IMR-90 (cell line): ENCODE data around the gene DIAPH1. TPM values are rescaled to one million over a fixed set of nuclear protein-coding genes. Genes with fewer than 3 reads are reported as not detected.

ENCODE experiments used
- ATAC-seq: fragments of 200-7000 bp; cut with Tn5 transposase; 2 replicates; pipeline ENCODE4 v1.9.1; 2020; ENCODE audit warnings: low read depth, mild to moderate bottlenecking, moderate library complexity
- BruUV-seq: library from RNA; stranded (reverse); fragments of 400-500 nt; replicated peaks from 2 replicates; lab custom pipeline; 2021; lab: Mats Ljungman, UMichigan
- CTCF ChIA-PET: fragments of 300-600 bp; formaldehyde crosslinking; extraction: SDS; loops from one replicate; lab custom pipeline; 2021; ENCODE audit warnings: antibody characterized with exemption; lab: Yijun Ruan, JAX
- POLR2A ChIA-PET: fragments of 300-600 bp; sonication (Branson Sonifier 250); formaldehyde crosslinking; loops from one replicate; lab custom pipeline; 2022; ENCODE audit warnings: antibody characterized with exemption; ENCODE audit not compliant: unreplicated experiment; lab: Charles Lee
- DNase-seq: peaks from one replicate; pipeline ENCODE4 v3.0.0; 2013
- H2AFZ ChIP-seq: replicated peaks from 2 replicates; pipeline ENCODE3; 2013; ENCODE audit warnings: low read length, mild to moderate bottlenecking; ENCODE audit not compliant: poor library complexity
- H2AK5ac ChIP-seq: 2 replicates; pipeline ENCODE4 v1.6.1; 2013; ENCODE audit warnings: low read depth, low read length, inconsistent platforms
- H2AK9ac ChIP-seq: replicated peaks from 2 replicates; pipeline ENCODE3; 2013; ENCODE audit warnings: mild to moderate bottlenecking, low read depth, low read length, moderate library complexity; ENCODE audit not compliant: poor library complexity
- H2BK120ac ChIP-seq: 2 replicates; pipeline ENCODE4 v1.6.1; 2013; ENCODE audit warnings: low read depth, low read length, inconsistent platforms
- H2BK15ac ChIP-seq: 3 replicates; pipeline ENCODE4 v1.6.1; 2013; ENCODE audit warnings: low read depth, low read length, inconsistent platforms
- H2BK20ac ChIP-seq: 2 replicates; pipeline ENCODE4 v1.6.1; 2013; ENCODE audit warnings: low read depth, mild to moderate bottlenecking, inconsistent platforms, low read length, moderate library complexity
- H2BK5ac ChIP-seq: 2 replicates; pipeline ENCODE4 v1.6.1; 2013; ENCODE audit warnings: mild to moderate bottlenecking, low read depth, low read length, inconsistent platforms; ENCODE audit not compliant: poor library complexity, severe bottlenecking
- H3K14ac ChIP-seq: replicated peaks from 2 replicates; pipeline ENCODE4 v1.6.1; 2013; ENCODE audit warnings: low read depth, low read length, inconsistent platforms
- H3K18ac ChIP-seq: 2 replicates; pipeline ENCODE4 v1.6.1; 2013; ENCODE audit warnings: low read depth, low read length, control low read depth
- H3K23ac ChIP-seq: 2 replicates; pipeline ENCODE4 v1.6.1; 2013; ENCODE audit warnings: low read depth, low read length, inconsistent platforms
- H3K27ac ChIP-seq: 2 replicates; pipeline ENCODE4 v1.5.1; 2013; ENCODE audit warnings: mild to moderate bottlenecking, control low read depth, low read length; ENCODE audit not compliant: insufficient read depth
- H3K27me3 ChIP-seq: 2 replicates; pipeline ENCODE4 v1.6.1; 2013; ENCODE audit warnings: low read length; ENCODE audit not compliant: control insufficient read depth, insufficient read depth
- H3K36me3 ChIP-seq: 2 replicates; pipeline ENCODE4 v1.6.1; 2013; ENCODE audit warnings: low read length, mixed read lengths; ENCODE audit not compliant: control insufficient read depth, insufficient read depth
- H3K4ac ChIP-seq: 2 replicates; pipeline ENCODE4 v1.6.1; 2013; ENCODE audit warnings: low read depth, low read length, inconsistent platforms
- H3K4me1 ChIP-seq: 2 replicates; pipeline ENCODE4 v1.6.1; 2013; ENCODE audit warnings: low read length, mixed read lengths; ENCODE audit not compliant: control insufficient read depth, insufficient read depth
- H3K4me2 ChIP-seq: 2 replicates; pipeline ENCODE4 v1.6.1; 2013; ENCODE audit warnings: low read depth, mild to moderate bottlenecking, control low read depth, low read length, moderate library complexity
- H3K4me3 ChIP-seq: 2 replicates; pipeline ENCODE4 v1.5.1; 2013; ENCODE audit warnings: low read depth, mild to moderate bottlenecking, control low read depth, low read length, moderate library complexity; ENCODE audit not compliant: insufficient read depth
- H3K56ac ChIP-seq: 2 replicates; pipeline ENCODE4 v1.6.1; 2013; ENCODE audit warnings: low read length, inconsistent platforms; ENCODE audit not compliant: insufficient read depth; ENCODE audit errors: extremely low read depth
- H3K79me1 ChIP-seq, 2 experiments: 2 replicates each; pipeline ENCODE4 v1.6.1; 2013; ENCODE audit warnings: low read length in 2 of 2, inconsistent platforms in 1 of 2, low read depth in 1 of 2
- H3K9ac ChIP-seq: 2 replicates; pipeline ENCODE4 v1.6.1; 2013; ENCODE audit warnings: low read depth, low read length, control low read depth
- H3K9me1 ChIP-seq: 2 replicates; pipeline ENCODE4 v1.6.1; 2013; ENCODE audit warnings: low read length, inconsistent platforms; ENCODE audit not compliant: insufficient read depth
- H3K9me3 ChIP-seq: 2 replicates; pipeline ENCODE4 v1.6.1; 2013; ENCODE audit warnings: low read length; ENCODE audit not compliant: control insufficient read depth, insufficient read depth
- H4K20me1 ChIP-seq: 2 replicates; pipeline ENCODE4 v1.6.1; 2013; ENCODE audit warnings: low read length, inconsistent platforms; ENCODE audit not compliant: insufficient read depth
- H4K5ac ChIP-seq: 2 replicates; pipeline ENCODE4 v1.6.1; 2013; ENCODE audit warnings: mild to moderate bottlenecking, low read depth, low read length, control low read depth
- H4K8ac ChIP-seq, 2 experiments: 2 replicates each; pipeline ENCODE4 v1.6.1; 2013; ENCODE audit warnings: low read depth in 2 of 2, low read length in 2 of 2, control low read depth in 1 of 2, inconsistent platforms in 1 of 2
- H4K91ac ChIP-seq: 2 replicates; pipeline ENCODE4 v1.6.1; 2013; ENCODE audit warnings: low read depth, low read length, inconsistent platforms; ENCODE audit not compliant: insufficient read depth
- BHLHE40 ChIP-seq: fragments of 150-350 bp; IDR thresholded peaks from 2 replicates; pipeline ENCODE4 v1.6.1; 2016; ENCODE audit warnings: mild to moderate bottlenecking, low read depth, low read length
- CEBPB ChIP-seq: IDR thresholded peaks from 2 replicates; pipeline ENCODE4 v1.6.1; 2012; ENCODE audit warnings: low read depth, low read length, improper control_type of control experiment
- CHD1 ChIP-seq: IDR thresholded peaks from 2 replicates; pipeline ENCODE4 v1.6.1; 2012; ENCODE audit warnings: low read depth, low read length, improper control_type of control experiment
- FOS ChIP-seq: fragments of 150-350 bp; IDR thresholded peaks from 2 replicates; pipeline ENCODE4 v1.6.1; 2016; ENCODE audit warnings: low read depth, low read length
- MAFK ChIP-seq: IDR thresholded peaks from 2 replicates; pipeline ENCODE4 v1.6.1; 2012; ENCODE audit warnings: low read depth, low read length, improper control_type of control experiment
- MAZ ChIP-seq: IDR thresholded peaks from 2 replicates; pipeline ENCODE4 v1.6.1; 2012; ENCODE audit warnings: low read depth, mild to moderate bottlenecking, low read length, improper control_type of control experiment, moderate library complexity, borderline replicate concordance
- MXI1 ChIP-seq: IDR thresholded peaks from 2 replicates; pipeline ENCODE4 v1.6.1; 2012; ENCODE audit warnings: low read depth, mild to moderate bottlenecking, low read length, moderate library complexity, borderline replicate concordance
- NFE2L2 ChIP-seq: fragments of 150-350 bp; IDR thresholded peaks from 2 replicates; pipeline ENCODE4 v1.6.1; 2016; ENCODE audit warnings: low read depth, mild to moderate bottlenecking, low read length
- POLR2A ChIP-seq: IDR thresholded peaks from 2 replicates; pipeline ENCODE4 v1.6.1; 2012; ENCODE audit warnings: mild to moderate bottlenecking, low read depth, low read length
- RAD21 ChIP-seq: IDR thresholded peaks from 2 replicates; pipeline ENCODE4 v1.6.1; 2012; ENCODE audit warnings: low read length, improper control_type of control experiment
- RFX5 ChIP-seq: IDR thresholded peaks from 2 replicates; pipeline ENCODE4 v1.8.0; 2012; ENCODE audit warnings: low read depth, mild to moderate bottlenecking, low read length, moderate library complexity
- WGBS, 2 experiments: methylation state at CpG; one replicate each; pipeline versions ENCODE4 v1.1.5 to v1.1.7; 2013; ENCODE audit warnings: missing lambda C conversion rate in 2 of 2; ENCODE audit not compliant: insufficient read length in 1 of 2; ENCODE audit errors: extremely low coverage in 2 of 2; 5-methylcytosine and 5-hydroxymethylcytosine counted together
- dilution Hi-C: fragments of 300-500 bp; cut with HindIII; formaldehyde crosslinking; loops from one replicate; pipeline ENCODE4 v1.14.3; 2018; ENCODE audit warnings: low sequenced_read_pairs; ENCODE audit not compliant: unreplicated experiment
- in situ Hi-C: fragments of 300-500 bp; cut with MboI; formaldehyde crosslinking; loops from 3 replicates; pipeline ENCODE4 v1.14.3; 2019; ENCODE audit warnings: low sequenced_read_pairs, inconsistent platforms, mixed read lengths
- intact Hi-C: fragments of 100-400 bp; cut with micrococcal nuclease; formaldehyde crosslinking; loops from 2 replicates; pipeline ENCODE4 v1.10.0; 2022
- polyA plus RNA-seq, 3 experiments: library from polyadenylated mRNA; depleted of rRNA; stranded (reverse); fragments of >200 nt; gene quantifications; 2 replicates each; pipeline ENCODE4 v1.2.3, GENCODE V29; 2012; ENCODE audit warnings: low replicate concordance in 1 of 3
- total RNA-seq: library from RNA; depleted of rRNA; stranded (reverse); fragments of >200 nt; gene quantifications from 2 replicates; pipeline ENCODE4 v1.2.3, GENCODE V29; 2012
- TF ChIP-seq, protein P1 (sequence below): conservative IDR thresholded peaks from 2 replicates; pipeline ENCODE4 v1.5.1; 2012; ENCODE audit warnings: mild to moderate bottlenecking, low read depth, low read length, improper control_type of control experiment
- TF ChIP-seq, protein P2 (sequence below): fragments of 150-350 bp; IDR thresholded peaks from 2 replicates; pipeline ENCODE4 v1.6.1; 2017; ENCODE audit warnings: mild to moderate bottlenecking, antibody characterized with exemption, low read length, low read depth
- TF ChIP-seq, protein P3 (sequence below): fragments of 150-350 bp; IDR thresholded peaks from 2 replicates; pipeline ENCODE4 v1.6.1; 2016; ENCODE audit warnings: low read depth, mild to moderate bottlenecking, low read length, moderate library complexity, borderline replicate concordance

Gene DIAPH1
- total and polyA plus RNA-seq, 2 of the 4 experiments (the other 2 are of a cell fraction): 12.0 to 37.4 TPM

DNA sequence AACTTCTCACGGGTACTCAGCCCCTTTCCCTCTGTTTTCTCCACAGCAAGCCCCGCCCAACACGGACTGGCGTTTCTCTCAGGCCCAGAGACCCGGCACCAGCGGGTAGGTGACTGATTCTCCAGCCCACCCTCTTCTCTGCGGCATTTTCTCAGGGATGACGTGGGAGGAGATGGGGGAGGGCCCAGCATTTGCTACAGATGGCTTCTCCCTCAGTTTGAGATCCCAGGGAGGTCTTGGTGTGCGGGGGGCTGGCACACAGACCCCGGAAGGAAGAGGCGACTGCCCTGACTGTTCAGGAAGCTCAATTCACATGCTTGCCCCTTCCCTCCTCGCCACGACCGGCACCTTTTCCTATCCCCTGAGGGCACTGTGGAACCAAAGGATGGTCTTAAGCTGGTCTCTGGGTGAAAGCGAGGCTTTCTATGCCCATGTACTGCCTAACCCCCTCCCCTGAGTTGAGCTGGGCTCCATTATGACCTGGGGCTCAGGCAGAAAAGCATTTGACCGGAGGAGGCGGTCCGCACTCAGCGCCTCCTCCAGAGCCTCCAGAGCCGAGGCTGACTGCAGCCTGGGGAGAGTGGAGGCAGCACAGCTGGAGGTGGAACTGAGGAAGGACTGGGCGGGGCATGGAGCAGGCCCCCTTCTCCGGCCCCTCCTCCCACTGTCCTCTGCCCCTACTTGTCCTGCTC is 123.9 kb downstream of the DIAPH1 start:
- Histone ChIP-seq H4K8ac (no peak overlapping the region; a peak in 1 of 4 replicates), H3K23ac (0 out of 2 replicates have a peak overlapping the region, but pooled peaks have one; percentile 43), H3K9me3 (no peaks in the 10 kb centered on the region), H2AK5ac (0 out of 2 replicates have a peak overlapping the region, but pooled peaks have one; percentile 60), H3K4me3 (no peak overlapping the region), H2AFZ (no peak overlapping the region), H3K4me2 (no peak overlapping the region), H4K5ac (no peak overlapping the region; the same call in 1 of the 2 replicates), H3K9ac (no peak overlapping the region), H3K27me3 (no peaks in the 10 kb centered on the region), H3K18ac (no peak overlapping the region), H3K9me1 (peaks cover 14% of the 10 kb centered on the region), H4K20me1 (peaks cover 18% of the 10 kb centered on the region; the same call in 1 of the 2 replicates), H3K56ac (no peak overlapping the region), H2AK9ac (peak overlapping the region; percentile 39), H2BK20ac (no peak overlapping the region), H2BK5ac (no peak overlapping the region), H3K4me1 (peaks cover 22% of the 10 kb centered on the region), H2BK15ac (no peak overlapping the region), H3K27ac (no peak overlapping the region), H3K14ac (no peak overlapping the region), H3K4ac (peak overlapping the region; percentile 3; the same call in 1 of the 2 replicates), H3K36me3 (peaks cover 39% of the 10 kb centered on the region), H3K79me1 (peaks cover 14 to 40% of the 10 kb centered on the region in 2 experiments), H4K91ac (no peak overlapping the region), H2BK120ac (no peak overlapping the region)
- dilution Hi-C loops (no loop called here), intact Hi-C loops (no loop called here), in situ Hi-C loops (no loop called here)
- no peak for TF ChIP-seq POLR2A
- no peak for TF ChIP-seq RAD21
- TF ChIP-seq, protein P1, sequence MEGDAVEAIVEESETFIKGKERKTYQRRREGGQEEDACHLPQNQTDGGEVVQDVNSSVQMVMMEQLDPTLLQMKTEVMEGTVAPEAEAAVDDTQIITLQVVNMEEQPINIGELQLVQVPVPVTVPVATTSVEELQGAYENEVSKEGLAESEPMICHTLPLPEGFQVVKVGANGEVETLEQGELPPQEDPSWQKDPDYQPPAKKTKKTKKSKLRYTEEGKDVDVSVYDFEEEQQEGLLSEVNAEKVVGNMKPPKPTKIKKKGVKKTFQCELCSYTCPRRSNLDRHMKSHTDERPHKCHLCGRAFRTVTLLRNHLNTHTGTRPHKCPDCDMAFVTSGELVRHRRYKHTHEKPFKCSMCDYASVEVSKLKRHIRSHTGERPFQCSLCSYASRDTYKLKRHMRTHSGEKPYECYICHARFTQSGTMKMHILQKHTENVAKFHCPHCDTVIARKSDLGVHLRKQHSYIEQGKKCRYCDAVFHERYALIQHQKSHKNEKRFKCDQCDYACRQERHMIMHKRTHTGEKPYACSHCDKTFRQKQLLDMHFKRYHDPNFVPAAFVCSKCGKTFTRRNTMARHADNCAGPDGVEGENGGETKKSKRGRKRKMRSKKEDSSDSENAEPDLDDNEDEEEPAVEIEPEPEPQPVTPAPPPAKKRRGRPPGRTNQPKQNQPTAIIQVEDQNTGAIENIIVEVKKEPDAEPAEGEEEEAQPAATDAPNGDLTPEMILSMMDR: no peak
- TF ChIP-seq, protein P2, sequence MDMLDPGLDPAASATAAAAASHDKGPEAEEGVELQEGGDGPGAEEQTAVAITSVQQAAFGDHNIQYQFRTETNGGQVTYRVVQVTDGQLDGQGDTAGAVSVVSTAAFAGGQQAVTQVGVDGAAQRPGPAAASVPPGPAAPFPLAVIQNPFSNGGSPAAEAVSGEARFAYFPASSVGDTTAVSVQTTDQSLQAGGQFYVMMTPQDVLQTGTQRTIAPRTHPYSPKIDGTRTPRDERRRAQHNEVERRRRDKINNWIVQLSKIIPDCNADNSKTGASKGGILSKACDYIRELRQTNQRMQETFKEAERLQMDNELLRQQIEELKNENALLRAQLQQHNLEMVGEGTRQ: no peak
- TF ChIP-seq RFX5: no peak
- no peak for TF ChIP-seq CEBPB
- TF ChIP-seq NFE2L2: no peak
- TF ChIP-seq MAZ: no peak
- no peak for TF ChIP-seq BHLHE40
- TF ChIP-seq, protein P3, sequence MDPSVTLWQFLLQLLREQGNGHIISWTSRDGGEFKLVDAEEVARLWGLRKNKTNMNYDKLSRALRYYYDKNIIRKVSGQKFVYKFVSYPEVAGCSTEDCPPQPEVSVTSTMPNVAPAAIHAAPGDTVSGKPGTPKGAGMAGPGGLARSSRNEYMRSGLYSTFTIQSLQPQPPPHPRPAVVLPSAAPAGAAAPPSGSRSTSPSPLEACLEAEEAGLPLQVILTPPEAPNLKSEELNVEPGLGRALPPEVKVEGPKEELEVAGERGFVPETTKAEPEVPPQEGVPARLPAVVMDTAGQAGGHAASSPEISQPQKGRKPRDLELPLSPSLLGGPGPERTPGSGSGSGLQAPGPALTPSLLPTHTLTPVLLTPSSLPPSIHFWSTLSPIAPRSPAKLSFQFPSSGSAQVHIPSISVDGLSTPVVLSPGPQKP: no peak
- TF ChIP-seq MAFK: no peak
- no peak for TF ChIP-seq MXI1
- no peak for TF ChIP-seq FOS
- no peak for TF ChIP-seq CHD1
- DNase-seq (peak; percentile 48), ATAC-seq (no peak)
- WGBS, 2 experiments: 32% methylated on average over 5 of the region's 22 CpGs; no CpG with 5 or more reads in 1 of the 2 experiments
- ChIA-PET CTCF (no interaction called here), POLR2A (no interaction called here)
- BruUV-seq: no TSS peak
